ENCODE data around the gene PTPRA.
A peak's percentile ranks its signal among the peaks of the same experiment; 100 is the strongest.
"Not testable (repeated sequence)": the region's sequence is repeated elsewhere in the genome, so short reads cannot be mapped to it uniquely, and the experiment has no call there.

Gene PTPRA

DNA sequence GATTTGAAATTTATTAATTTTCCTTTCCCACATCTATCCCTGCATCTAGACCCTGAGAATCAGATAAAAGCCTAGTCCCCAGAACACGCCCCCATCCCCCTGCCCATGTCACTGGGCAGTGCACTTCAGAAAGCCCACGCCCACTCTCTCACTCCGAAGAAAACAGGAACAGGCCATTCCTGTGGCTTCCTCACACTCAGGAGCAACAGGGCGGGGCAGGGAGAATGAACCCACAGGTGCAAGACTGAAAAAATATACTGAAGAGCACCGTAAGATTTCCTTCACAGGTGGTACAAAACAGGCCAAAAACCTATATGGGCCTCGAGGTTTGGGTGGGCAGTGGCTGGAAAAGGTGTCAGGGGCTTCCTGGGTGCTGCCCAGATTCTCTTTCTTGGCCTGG, 201.5 kb downstream of the PTPRA start:
- no peaks in the 10 kb centered on the region for H3K9me3 ChIP-seq (ENCODE audit: control insufficient read depth, low read length)
- no peak overlapping the region for H3K27ac ChIP-seq (ENCODE audit: low read depth, low read length, severe bottlenecking)
- no peaks in the 10 kb centered on the region for H3K36me3 ChIP-seq (ENCODE audit: control insufficient read depth, insufficient read depth, low read length)
- H3K4me1 ChIP-seq (ENCODE audit: control insufficient read depth, insufficient read depth, low read length, poor library complexity, severe bottlenecking) = no peaks in the 10 kb centered on the region
- WGBS, 2 experiments (ENCODE audit: insufficient coverage in 2 of 2) = 80 to 85% methylated on average over 6 of the region's 6 CpGs
- H3K4me3 ChIP-seq (ENCODE audit: extremely low read depth, insufficient read depth, low read length, poor library complexity, severe bottlenecking) = no peak overlapping the region

DNA sequence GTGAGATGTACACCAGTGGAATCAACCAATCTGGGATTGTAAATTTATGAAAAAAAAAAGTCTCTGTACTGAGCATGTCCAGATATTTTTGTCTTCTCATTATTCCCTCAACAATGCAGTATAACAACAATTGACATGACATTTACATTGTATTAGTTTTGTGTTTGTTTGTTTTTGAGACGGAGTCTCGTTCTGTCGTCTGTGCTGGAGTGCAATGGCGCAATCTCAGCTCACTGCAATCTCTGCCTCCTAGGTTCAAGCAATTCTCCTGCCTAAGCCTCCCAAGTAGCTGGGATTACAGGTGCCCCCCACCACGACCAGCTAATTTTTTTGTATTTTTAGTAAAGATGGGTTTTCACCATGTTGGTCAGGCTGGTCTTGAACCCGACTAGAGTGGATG, 202.0 kb downstream of the PTPRA start:
- H3K4me3 ChIP-seq (ENCODE audit: extremely low read depth, insufficient read depth, low read length, poor library complexity, severe bottlenecking); H3K4me1 ChIP-seq (ENCODE audit: control insufficient read depth, insufficient read depth, low read length, poor library complexity, severe bottlenecking); H3K27ac ChIP-seq (ENCODE audit: low read depth, low read length, severe bottlenecking); H3K9me3 ChIP-seq (ENCODE audit: control insufficient read depth, low read length); H3K36me3 ChIP-seq (ENCODE audit: control insufficient read depth, insufficient read depth, low read length): not testable (repeated sequence)
- WGBS, 2 experiments (ENCODE audit: insufficient coverage in 2 of 2) = 90 to 100% methylated on average over 1 to 5 of the region's 6 CpGs

DNA sequence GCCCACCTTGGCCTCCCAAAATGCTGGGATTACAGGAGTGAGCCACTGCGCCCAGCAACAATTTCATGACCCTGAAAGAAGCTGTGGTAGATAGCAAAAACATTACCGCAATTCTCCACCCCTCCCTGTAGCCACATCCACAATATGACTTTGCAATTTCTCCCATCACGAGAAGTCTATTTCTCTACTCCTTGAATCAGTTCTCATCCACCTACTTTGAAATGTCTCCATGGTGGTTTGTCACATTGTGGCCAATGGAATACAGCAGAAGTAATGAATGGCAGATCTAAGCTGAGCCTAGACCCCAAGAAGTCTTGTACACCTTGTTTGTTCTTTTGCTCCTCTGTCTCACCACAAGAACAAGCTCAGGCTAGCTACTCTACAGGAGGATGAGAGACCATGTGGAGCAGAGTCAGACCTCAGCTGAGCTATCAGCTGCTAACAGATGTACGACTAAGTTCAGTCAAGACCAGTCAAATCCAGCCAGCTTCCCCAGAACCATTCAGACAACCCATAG, 204.4 kb downstream of the PTPRA start:
- H3K36me3 ChIP-seq (ENCODE audit: control insufficient read depth, insufficient read depth, low read length) = no peaks in the 10 kb centered on the region
- H3K27ac ChIP-seq (ENCODE audit: low read depth, low read length, severe bottlenecking) = no peak overlapping the region
- 83 to 90% methylated on average over 2 to 3 of the region's 4 CpGs for WGBS, 2 experiments (ENCODE audit: insufficient coverage in 2 of 2)
- H3K4me3 ChIP-seq (ENCODE audit: extremely low read depth, insufficient read depth, low read length, poor library complexity, severe bottlenecking) = no peak overlapping the region
- H3K4me1 ChIP-seq (ENCODE audit: control insufficient read depth, insufficient read depth, low read length, poor library complexity, severe bottlenecking) = no peaks in the 10 kb centered on the region
- no peaks in the 10 kb centered on the region for H3K9me3 ChIP-seq (ENCODE audit: control insufficient read depth, low read length)

DNA sequence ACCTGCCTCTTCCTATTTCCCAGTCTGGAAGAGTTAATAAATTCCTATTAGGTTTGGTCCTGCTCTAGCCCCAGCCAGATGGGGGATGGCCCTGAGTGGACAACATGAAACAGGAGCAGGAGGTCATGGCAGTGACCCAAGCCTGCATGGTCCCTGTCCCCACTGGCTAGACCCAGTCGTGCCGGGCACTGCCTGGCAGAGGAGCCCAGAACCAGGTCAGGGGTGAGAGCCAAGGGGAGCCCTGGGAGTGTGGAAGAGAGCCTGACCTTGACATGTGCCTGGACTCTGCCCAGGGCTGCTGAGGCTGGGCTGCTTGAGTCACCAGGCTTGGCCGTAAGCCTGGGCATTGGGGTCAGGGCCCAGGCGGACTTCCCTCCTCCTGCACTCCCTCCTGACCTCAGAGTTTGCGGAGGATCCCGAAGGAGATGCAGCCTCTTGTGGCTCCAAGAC, 207.7 kb downstream of the PTPRA start:
- Histone ChIP-seq H3K27ac (ENCODE audit: low read depth, low read length, severe bottlenecking) (no peak overlapping the region), H3K36me3 (ENCODE audit: control insufficient read depth, insufficient read depth, low read length) (no peaks in the 10 kb centered on the region), H3K4me1 (ENCODE audit: control insufficient read depth, insufficient read depth, low read length, poor library complexity, severe bottlenecking) (peaks cover 7% of the 10 kb centered on the region), H3K4me3 (ENCODE audit: extremely low read depth, insufficient read depth, low read length, poor library complexity, severe bottlenecking) (no peak overlapping the region), H3K9me3 (ENCODE audit: control insufficient read depth, low read length) (no peaks in the 10 kb centered on the region)
- WGBS, 2 experiments (ENCODE audit: insufficient coverage in 2 of 2) = 87 to 96% methylated on average over 4 of the region's 6 CpGs

DNA sequence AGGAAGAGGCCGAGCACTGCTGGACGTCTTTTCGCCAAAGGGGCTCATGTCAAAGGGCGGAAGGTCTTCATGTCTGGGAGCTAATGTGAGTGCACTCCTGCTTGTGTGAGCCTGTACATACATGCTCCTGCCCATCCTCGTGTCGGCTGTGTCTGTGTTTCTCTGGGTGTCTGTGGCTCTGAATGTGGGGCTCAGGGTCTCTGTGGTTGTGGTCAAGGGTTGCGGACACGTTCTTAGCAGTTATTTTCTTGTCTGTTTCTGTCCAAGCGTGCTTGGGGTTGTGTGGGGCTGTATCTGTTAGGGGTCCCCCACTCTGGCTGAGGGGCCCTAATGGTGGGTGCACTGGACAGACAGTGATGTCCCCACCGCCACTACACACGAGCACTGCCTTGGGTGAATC, 208.4 kb downstream of the PTPRA start:
- H3K27ac ChIP-seq (ENCODE audit: low read depth, low read length, severe bottlenecking) = no peak overlapping the region
- no peaks in the 10 kb centered on the region for H3K36me3 ChIP-seq (ENCODE audit: control insufficient read depth, insufficient read depth, low read length)
- H3K4me1 ChIP-seq (ENCODE audit: control insufficient read depth, insufficient read depth, low read length, poor library complexity, severe bottlenecking) = peaks cover 7% of the 10 kb centered on the region
- no peak overlapping the region for H3K4me3 ChIP-seq (ENCODE audit: extremely low read depth, insufficient read depth, low read length, poor library complexity, severe bottlenecking)
- 92 to 98% methylated on average over 11 of the region's 11 CpGs for WGBS, 2 experiments (ENCODE audit: insufficient coverage in 2 of 2)
- H3K9me3 ChIP-seq (ENCODE audit: control insufficient read depth, low read length) = no peaks in the 10 kb centered on the region

DNA sequence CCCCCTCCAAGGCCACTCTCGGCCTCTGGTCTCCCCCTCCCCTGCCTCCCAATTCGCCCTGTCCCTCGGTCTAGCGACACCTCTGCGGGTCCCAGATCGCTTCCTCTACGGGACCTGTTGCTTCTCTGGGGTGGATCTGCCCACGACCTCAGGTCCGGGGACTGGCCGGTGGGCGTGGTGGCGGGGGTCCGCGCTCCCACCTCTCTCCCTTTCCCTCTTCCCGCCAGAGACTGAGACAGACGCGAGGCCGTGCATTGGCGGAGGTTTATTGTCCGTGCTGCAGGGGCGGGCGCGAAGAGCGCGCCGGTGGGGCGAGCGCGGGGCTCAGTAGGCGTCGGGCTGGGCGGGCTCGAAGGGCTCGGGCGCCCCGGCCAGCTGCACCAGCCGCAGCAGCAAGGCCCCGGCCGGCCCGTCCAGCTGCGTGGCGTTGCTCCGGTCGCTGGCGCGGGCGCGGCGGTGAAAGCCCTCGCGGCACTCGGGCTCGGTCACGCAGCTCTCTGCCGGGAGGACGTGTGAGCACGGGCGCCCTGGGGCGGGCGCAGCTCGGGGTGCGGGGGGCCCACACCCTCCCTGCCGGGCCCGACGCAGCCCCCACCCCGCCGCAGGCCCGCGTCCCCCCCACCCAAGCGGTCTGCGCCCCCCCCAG, 209.1 kb downstream of the PTPRA start:
- peak overlapping the region; percentile 16 for H3K4me3 ChIP-seq (ENCODE audit: extremely low read depth, insufficient read depth, low read length, poor library complexity, severe bottlenecking)
- peaks cover 7% of the 10 kb centered on the region for H3K4me1 ChIP-seq (ENCODE audit: control insufficient read depth, insufficient read depth, low read length, poor library complexity, severe bottlenecking)
- H3K9me3 ChIP-seq (ENCODE audit: control insufficient read depth, low read length) = no peaks in the 10 kb centered on the region
- no peaks in the 10 kb centered on the region for H3K36me3 ChIP-seq (ENCODE audit: control insufficient read depth, insufficient read depth, low read length)
- no peak overlapping the region for H3K27ac ChIP-seq (ENCODE audit: low read depth, low read length, severe bottlenecking)
- WGBS, 2 experiments (ENCODE audit: insufficient coverage in 2 of 2) = 8 to 14% methylated on average over 36 to 58 of the region's 71 CpGs

DNA sequence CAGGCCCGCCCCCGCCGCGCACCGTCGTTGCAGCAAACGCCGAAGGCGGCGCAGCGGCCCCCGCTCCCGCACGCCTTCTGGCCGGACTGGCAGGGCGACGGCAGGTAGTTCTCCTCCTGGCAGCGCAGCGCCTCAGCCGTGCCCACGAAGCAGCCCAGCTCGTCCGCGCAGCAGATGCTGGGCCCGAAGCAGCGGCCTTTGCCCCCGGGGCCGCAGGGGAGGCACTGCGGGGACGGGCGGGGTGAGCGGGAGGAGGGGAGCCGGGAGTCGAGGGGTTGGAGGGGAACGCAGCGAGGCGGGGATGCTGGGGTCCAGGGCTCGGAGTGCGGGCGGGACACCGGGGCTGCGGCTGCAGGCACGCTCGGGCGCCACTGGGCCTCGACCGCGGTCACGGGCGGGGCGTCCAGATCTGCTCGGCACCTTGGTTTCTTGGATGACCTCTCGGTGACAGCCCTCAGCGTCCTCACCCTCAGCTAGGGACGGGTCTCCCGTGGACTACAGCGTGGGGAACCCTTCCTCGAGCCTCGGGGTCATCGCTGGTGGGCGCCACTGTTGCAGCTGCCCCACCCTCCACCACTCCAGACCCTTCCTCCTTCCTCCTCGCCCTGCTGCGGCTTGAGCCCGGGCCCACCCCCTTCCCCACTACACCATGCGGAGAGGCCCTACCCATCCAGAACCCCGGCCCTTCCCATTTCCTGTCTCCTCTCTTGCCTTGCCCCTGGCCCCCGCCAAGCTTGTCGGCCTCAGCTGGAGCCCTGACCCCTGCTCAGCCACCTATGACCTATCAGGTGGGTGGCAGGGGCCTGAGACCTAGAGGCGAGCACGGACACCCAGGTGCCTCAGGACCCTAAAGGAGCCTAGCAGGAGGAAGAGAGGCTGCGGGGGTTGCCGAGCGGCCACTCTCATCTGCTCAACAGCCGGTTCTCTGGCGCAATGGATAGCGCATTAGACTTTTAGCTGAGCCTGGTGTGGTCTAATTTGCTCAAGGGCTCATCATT, 210.0 kb downstream of the PTPRA start:
- Histone ChIP-seq H3K36me3 (ENCODE audit: control insufficient read depth, insufficient read depth, low read length) (no peaks in the 10 kb centered on the region), H3K9me3 (ENCODE audit: control insufficient read depth, low read length) (no peaks in the 10 kb centered on the region), H3K4me1 (ENCODE audit: control insufficient read depth, insufficient read depth, low read length, poor library complexity, severe bottlenecking) (peaks cover 7% of the 10 kb centered on the region), H3K4me3 (ENCODE audit: extremely low read depth, insufficient read depth, low read length, poor library complexity, severe bottlenecking) (no peak overlapping the region), H3K27ac (ENCODE audit: low read depth, low read length, severe bottlenecking) (no peak overlapping the region)
- WGBS, 2 experiments (ENCODE audit: insufficient coverage in 2 of 2) = 21 to 29% methylated on average over 42 to 63 of the region's 76 CpGs

DNA sequence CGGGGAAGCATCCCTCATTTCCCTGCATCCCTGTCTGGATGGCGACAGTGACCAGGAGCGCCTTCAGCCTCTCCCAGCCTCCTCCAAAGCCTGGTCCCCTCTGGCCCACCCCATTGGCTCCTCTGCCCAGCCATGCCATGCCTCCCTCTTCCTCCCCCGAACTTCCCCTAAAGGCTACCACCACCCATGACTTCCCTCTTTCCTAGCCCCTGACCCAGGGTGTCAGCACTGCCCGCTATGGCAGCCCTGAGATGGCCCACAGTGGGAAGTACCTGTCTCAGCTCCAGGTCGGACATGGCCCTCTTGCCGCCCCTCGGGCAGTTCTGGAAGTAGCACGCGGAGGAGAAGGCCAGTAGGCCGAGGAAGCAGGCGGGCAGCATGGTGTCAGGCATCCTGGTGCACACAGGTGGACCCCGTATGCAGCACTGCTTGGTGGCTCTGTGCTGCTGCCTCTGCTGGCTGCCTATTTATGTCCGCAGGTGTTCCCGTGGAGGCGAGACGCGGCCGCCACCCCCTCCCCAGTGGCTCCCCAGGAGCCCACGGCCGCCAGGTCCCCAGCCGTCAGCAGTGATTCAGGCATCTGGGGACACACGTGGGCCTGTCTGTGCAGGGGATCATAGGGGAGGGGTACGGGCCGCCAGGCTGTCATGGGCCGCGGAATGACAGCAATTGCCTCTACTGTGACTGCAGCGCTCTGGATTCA, 211.2 kb downstream of the PTPRA start, which contains the start of gene AVP:
Gene AVP, minus strand, starts transcription at position 442 of the 703 bp plus-strand sequence. Its CDS starts 50 bp downstream, at position 392.
- 91% methylated on average over 26 to 28 of the region's 28 CpGs for WGBS, 2 experiments (ENCODE audit: insufficient coverage in 2 of 2)
- peaks cover 7% of the 10 kb centered on the region for H3K4me1 ChIP-seq (ENCODE audit: control insufficient read depth, insufficient read depth, low read length, poor library complexity, severe bottlenecking)
- H3K9me3 ChIP-seq (ENCODE audit: control insufficient read depth, low read length) = no peaks in the 10 kb centered on the region
- no peak within 1 kb of the TSS for H3K4me3 ChIP-seq (ENCODE audit: extremely low read depth, insufficient read depth, low read length, poor library complexity, severe bottlenecking)
- H3K27ac ChIP-seq (ENCODE audit: low read depth, low read length, severe bottlenecking) = no peak within 1 kb of the TSS
- H3K36me3 ChIP-seq (ENCODE audit: control insufficient read depth, insufficient read depth, low read length) = no peaks in the 10 kb centered on the region

DNA sequence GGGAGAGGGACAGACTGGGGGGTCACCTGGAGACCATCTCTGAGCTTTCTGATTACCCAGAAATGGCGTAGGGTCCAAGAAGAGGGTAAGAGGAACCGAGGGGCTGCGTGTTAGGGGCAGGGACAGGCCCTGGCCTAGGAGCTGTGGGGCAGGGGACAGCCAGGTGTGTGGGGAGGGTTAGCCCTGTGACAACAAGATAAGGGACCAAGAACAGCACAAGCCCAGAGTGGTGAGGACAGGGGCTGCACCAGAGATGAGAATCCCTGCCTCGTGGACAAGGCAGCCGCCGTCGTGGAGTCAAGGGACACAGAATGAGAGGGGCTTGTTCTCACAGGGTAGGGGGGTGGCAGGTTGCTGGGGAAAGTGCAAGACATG, 211.7 kb downstream of the PTPRA start:
- Histone ChIP-seq H3K36me3 (ENCODE audit: control insufficient read depth, insufficient read depth, low read length) (no peaks in the 10 kb centered on the region), H3K9me3 (ENCODE audit: control insufficient read depth, low read length) (no peaks in the 10 kb centered on the region), H3K4me1 (ENCODE audit: control insufficient read depth, insufficient read depth, low read length, poor library complexity, severe bottlenecking) (peaks cover 7% of the 10 kb centered on the region), H3K27ac (ENCODE audit: low read depth, low read length, severe bottlenecking) (no peak overlapping the region), H3K4me3 (ENCODE audit: extremely low read depth, insufficient read depth, low read length, poor library complexity, severe bottlenecking) (no peak overlapping the region)
- WGBS, 2 experiments (ENCODE audit: insufficient coverage in 2 of 2) = 92 to 97% methylated on average over 7 of the region's 7 CpGs

DNA sequence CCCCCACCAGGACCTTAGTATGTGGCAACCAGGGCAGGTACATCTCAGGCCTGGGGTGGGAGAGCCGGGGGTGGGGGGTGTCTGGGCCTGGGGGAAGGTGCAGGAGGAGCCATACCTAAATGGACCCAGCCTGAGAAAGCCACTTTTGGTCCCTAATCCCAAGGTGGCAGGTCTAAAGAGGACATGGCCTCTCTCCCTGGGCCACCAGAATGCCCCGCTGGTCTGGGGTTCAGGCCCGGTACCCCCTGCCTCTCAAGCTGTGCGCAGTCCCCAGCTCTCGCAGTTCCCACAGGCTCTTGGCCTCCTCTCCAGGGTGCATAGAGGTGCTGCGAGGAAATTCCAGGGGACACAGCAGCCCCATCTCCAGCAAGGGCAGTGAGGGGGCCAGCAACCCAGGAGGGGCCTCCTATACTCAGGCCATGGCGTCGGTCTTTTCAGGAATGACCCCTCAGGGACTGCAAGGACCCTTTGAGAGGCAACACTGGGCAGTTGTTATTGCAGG, 212.3 kb downstream of the PTPRA start:
- 96 to 98% methylated on average over 7 of the region's 8 CpGs for WGBS, 2 experiments (ENCODE audit: insufficient coverage in 2 of 2)
- no peak overlapping the region for H3K27ac ChIP-seq (ENCODE audit: low read depth, low read length, severe bottlenecking)

More for the DNA sequence above, 212.3 kb downstream of the PTPRA start:
- no peaks in the 10 kb centered on the region for H3K36me3 ChIP-seq (ENCODE audit: control insufficient read depth, insufficient read depth, low read length)
- no peak overlapping the region for H3K4me3 ChIP-seq (ENCODE audit: extremely low read depth, insufficient read depth, low read length, poor library complexity, severe bottlenecking)
- peaks cover 7% of the 10 kb centered on the region for H3K4me1 ChIP-seq (ENCODE audit: control insufficient read depth, insufficient read depth, low read length, poor library complexity, severe bottlenecking)
- no peaks in the 10 kb centered on the region for H3K9me3 ChIP-seq (ENCODE audit: control insufficient read depth, low read length)

Data from mesodermal cell (in vitro differentiated cells).